Measurements from ENCODE around the gene BCR.

Gene BCR

DNA sequence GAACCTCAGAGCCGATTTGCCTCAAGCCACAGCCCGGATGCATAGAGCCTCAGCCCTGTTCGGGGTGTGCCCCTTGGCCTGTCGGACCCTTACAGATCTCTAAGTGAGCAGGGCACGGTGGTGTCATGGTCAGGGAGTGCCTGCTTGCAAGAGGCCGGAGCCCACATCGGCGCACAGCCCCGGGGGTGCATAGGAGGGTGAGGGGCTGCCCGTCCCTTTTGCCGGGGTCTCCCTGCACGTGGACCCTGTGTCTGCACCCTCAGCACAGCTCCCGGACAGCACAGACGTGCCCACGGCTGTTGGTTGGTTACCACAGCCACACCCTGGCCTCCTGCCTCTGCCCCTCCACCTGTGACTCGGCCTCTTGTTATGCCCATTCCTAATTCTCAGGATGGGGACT, 28.5 kb upstream of the BCR start:
- no peak for DNase-seq

DNA sequence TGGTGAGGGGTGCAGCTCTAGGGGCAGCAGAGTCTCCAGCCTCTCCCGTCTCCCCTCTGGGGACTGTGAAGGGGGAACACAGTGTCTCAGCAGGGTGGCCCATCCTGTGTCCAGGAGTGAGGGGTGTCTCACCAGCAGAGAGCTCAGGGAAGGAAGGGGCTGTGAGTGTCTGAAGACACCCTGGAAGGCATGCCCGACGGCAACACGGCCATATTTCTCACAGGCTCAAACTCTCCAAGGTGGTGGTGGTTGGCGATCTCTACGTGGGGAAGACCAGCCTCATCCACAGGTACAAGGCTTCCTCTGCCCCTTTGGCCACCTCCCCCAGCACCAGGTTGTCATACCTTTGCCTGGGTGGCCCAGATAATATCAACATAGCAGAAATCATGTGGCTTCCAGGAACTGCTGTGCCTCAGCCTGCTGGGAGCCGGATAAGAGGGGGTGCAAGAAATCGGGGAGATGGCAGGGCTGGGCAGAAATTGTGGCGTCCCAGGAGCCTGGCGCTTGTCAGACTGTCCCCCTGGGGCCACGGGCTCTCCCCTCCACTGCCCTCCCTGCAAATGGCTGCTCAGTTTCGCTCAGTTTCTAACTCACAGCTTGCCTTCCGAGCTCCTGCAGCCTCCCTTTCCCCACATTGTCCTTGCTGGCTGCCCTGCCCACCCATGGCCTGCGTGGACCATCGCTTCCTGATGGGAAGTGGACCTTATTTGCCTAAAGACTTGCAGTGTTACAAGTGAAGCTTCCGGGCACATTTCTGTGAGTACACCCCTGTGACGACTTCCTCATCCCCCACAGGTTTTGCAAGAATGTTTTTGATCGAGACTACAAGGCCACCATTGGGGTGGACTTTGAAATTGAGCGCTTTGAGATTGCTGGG, 27.8 kb upstream of the BCR start:
- DNase-seq, result peak; percentile 73 to 74

DNA sequence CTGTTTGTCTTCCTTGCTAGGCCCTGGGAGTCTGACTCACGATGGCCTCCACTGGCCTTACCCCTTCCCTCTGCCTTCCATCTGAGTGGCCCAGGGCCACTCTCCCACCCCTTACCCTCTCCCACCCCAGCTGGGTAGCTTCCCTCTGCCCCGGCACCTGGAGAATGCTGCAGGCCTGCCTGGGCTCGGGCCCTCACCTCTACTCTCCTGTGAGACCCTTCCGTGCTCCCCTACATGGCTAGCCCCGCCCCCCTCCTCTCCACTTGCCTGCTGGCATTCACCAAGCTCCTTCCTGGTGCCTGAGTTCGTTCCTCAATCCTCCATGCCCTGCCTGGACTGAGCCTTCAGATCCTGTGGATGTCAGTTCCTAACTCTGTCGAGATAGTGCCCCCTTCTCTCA, 26.3 kb upstream of the BCR start:
- DNase-seq, result no peak

- no peak for DNase-seq
Observed at GRCh38 chr22:23154461-23154860, 25.8 kb upstream of the BCR start.

DNA sequence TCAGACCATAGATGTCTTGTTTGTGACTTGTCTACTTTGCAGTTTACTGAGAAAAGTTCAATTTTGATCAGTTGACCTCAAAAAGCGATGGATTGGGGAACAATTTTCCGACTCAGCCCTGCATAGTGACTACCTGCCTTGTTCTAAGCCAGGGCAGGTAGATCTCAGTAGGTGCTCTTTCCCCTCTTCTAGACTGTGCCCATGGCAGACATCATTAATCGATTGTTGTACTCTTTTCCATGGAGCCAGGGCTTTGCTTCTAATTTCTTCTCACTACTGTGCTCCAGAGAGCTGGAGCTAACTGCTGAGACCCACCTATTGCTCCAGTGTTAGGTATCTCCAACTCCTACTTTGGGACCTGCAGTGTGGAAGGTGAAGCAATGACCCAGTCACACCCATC, 25.2 kb upstream of the BCR start:
- no peak for DNase-seq

DNA sequence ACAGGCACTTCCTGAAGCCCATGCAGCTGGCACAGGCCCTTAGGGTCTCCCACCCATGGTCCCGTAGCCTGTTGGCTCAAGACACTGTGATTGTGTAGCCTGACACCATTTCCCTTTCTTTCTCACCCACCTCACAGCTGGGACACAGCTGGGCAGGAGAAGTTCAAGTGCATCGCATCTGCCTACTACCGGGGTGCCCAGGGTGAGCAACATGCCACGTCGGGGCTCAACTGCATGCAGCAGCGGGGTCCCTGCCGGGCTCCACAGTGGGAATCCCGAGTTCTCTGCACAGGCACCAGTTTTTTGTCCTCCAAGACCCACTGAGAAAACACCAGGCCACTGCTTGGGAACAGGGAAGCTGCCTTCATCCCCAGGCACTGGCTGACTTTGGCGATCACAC, 24.5 kb upstream of the BCR start:
- DNase-seq, result no peak

DNA sequence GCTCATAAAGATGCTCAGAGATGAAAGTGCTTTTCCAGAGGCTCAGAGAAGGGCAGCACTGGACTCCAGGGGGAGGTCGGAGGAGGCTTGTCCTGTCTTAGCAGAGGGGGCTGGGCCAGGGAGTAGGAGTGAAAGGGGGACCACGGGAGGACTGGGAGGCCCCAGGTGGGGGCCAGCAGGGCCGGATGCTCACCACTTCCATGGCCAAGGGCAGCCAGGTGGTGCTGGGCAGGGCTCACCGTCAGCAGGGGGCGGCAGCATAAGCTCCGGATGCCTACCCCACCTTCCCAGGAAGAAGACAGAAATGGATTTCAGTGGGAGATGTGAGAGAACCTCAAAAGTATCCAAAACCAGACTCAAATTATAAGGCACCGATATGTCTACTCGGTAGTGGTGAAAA, 24.0 kb upstream of the BCR start:
- no peak for DNase-seq

GRCh38 chr22:23157560-23158515, 22.5 kb upstream of the BCR start:
- DNase-seq, result no peak

GRCh38 chr22:23158516-23159290, 21.6 kb upstream of the BCR start:
- DNase-seq, result no peak

GRCh38 chr22:23159291-23159630, 21.0 kb upstream of the BCR start:
- no peak for DNase-seq

GRCh38 chr22:23161029-23161428, 19.3 kb upstream of the BCR start:
- no peak for DNase-seq

GRCh38 chr22:23161574-23161973, 18.7 kb upstream of the BCR start:
- no peak for DNase-seq

DNA sequence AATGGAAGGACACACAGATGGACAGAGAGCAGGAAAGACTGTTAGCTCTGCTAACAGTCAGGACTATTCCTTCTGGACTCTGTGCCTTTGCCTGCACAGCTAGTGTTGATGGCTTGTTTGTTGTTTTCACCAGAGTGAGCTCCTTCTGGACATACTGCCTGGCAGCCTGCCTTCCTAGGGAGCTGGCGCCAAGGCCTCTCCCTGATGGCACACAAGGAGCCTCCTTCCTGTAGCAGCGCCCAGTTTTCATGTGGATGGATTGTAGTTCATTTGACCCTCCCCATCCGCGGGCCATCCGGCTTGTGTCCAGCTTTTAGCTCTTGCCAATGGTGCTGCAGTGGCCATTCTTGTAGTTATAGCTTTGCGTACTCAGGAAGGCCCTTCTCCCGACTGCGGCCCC, 16.6 kb upstream of the BCR start:
- DNase-seq, result no peak

- DNase-seq, result no peak
Observed at GRCh38 chr22:23164091-23164490, 16.2 kb upstream of the BCR start.

GRCh38 chr22:23166042-23166831, 14.1 kb upstream of the BCR start:
- peak; percentile 26 to 45 for DNase-seq

DNA sequence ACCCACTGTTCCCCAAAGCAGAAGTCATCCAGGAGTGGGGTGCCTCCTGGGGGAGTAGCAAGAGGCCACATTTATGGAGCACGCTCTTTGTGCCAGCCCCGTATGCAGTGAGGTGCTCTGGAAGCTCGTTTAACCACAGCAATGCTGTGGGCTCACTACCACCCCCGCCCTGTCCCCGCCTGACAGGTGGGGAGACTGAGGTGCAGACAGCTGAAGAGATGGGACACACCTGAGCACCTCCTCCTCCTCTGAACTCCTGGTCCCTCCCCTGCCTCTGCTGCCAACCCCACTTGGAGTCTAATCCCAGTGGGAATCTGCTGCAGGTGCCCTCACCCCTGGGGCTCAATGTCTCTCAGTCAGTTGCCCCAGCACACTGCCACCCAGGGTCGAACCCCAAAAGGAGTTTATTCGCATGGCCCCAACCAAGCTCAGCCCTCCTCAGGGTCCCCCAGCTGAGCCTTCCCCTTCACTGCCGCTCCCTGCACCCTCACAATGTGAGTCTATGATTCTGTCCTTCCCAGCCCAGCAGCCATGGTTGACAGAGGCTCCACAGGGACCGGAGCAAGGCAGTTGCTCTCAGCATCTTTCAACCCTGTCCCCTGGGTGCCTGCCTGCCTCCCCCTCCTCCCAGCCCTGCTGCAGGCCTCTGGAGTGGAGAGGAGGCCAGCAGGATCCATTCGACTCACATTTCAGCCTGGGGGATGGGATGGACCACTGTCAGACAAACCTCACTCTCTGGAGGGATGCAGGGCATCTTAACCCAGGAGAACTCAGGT, 13.3 kb upstream of the BCR start:
- no peak for DNase-seq

GRCh38 chr22:23168391-23169042, 11.8 kb upstream of the BCR start:
- DNase-seq, result no peak

DNA sequence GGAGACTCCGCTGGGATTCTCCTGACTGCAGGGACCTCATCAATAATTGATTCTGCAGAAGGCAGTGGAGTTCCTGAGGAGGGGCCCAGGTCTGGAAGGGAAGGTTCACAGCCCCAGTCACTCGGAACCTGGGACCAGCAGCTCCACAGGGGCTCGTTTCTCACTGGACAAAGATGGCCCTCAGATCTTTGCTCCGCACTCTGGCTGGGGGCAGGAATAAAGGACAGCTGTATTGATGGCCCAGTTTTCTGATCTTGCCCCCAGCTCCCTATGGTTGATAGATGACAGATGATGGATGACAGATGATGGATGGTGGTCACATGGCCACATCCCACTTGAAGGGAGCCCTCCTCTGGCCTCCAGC, 11.3 kb upstream of the BCR start:
- no peak for DNase-seq

DNA sequence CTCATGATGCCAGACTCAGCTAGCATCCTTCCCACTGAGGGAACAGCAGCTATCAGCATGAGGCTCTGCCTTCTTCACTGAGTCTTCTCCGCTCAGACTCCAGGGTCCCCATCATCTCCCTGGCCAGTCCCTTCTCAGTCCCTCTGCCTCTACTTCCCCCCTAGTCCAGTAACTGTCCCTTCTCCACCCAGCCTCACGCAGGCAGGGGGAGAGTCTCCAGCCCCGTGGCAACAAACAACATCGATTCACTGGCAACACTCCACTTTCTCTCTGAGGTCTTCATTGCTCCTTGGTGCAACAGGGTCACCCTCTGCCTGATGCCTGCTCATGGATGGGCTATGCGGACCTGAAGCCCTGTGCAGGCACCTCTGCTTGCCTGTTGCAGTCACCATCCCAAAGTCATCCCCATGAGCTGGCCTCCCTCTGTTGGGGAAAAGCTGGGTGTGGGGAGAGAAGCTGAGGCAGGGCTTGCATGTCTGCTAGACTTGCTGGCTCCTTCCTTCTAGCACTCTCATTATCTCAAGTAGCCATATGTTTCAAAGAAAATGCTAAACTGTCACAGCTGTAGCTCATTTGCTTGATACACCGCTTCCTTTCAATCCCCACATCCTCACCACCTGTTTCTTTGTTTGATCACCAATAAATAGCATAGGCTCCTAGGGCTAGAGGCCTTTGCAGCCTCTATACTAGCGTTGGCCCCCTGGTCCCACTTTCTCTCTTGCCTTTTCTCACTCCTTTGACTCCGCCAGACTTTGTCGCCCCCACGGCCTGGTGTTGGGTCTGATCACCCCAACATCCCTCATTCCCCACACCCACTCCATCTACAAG, 4.3 kb upstream of the BCR start:
- no peak for DNase-seq

DNA sequence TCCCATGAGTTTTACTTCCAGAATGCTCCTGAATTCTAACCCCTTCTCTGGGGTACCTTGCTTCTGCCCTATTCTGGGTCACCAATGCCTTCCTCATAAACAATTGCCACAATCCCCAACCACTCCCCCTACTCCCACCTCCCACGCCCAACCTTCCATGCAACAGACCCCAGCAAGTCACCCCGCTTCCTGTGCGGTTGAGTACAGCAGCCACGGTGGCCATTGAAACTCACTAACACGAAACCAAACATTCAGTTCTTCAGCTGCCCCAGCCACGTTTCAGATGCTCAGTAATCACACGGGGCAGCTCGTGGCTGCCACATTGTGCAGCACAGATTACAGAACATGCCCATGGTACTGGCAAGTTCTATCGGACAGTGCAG, 3.7 kb upstream of the BCR start:
- no peak for DNase-seq

Measured in inflammatory macrophage treated with lipopolysaccharide for 1 hour (primary cell).